Chondrocyte (in vitro differentiated cells): ENCODE results near the gene GALNTL6. TPM values are rescaled to one million over a fixed set of nuclear protein-coding genes. Genes with fewer than 3 reads are reported as not detected.

ENCODE experiments used
- DNase-seq: peaks from one replicate; pipeline ENCODE4 v3.0.0; 2021; ENCODE audit warnings: mixed read lengths, low spot score
- H3K27ac Mint-ChIP-seq: one replicate; pipeline ENCODE4 v1.8.0; 2021; ENCODE audit warnings: mild to moderate bottlenecking, moderate library complexity, mixed read lengths; ENCODE audit not compliant: unreplicated experiment
- H3K27me3 Mint-ChIP-seq: 2 replicates; pipeline ENCODE4 v1.8.0; 2021; ENCODE audit warnings: low read depth, mixed read lengths
- H3K36me3 Mint-ChIP-seq: 2 replicates; pipeline ENCODE4 v1.8.0; 2021; ENCODE audit warnings: low read depth, mixed read lengths
- H3K4me1 Mint-ChIP-seq: 2 replicates; pipeline ENCODE4 v1.8.0; 2021; ENCODE audit warnings: low read depth, mild to moderate bottlenecking, mixed read lengths
- H3K4me3 Mint-ChIP-seq: one replicate; pipeline ENCODE4 v1.8.0; 2021; ENCODE audit warnings: mild to moderate bottlenecking, moderate library complexity, mixed read lengths; ENCODE audit not compliant: unreplicated experiment
- H3K9me3 Mint-ChIP-seq: 2 replicates; pipeline ENCODE4 v1.8.0; 2021; ENCODE audit warnings: low read depth, mixed read lengths
- total RNA-seq: library from RNA; stranded (reverse); gene quantifications from 3 replicates; pipeline ENCODE4 v1.2.1, GENCODE V29; 2021
- TF ChIP-seq, protein P1 (sequence below): fragments of 200-600 bp; sonication (generic); IDR thresholded peaks from 2 replicates; pipeline ENCODE4 v1.5.0; 2021; ENCODE audit warnings: antibody characterized with exemption, mild to moderate bottlenecking, moderate library complexity

GALNTL6 gene
- total RNA-seq, 1 donor from 2014 or later = not detected

DNA sequence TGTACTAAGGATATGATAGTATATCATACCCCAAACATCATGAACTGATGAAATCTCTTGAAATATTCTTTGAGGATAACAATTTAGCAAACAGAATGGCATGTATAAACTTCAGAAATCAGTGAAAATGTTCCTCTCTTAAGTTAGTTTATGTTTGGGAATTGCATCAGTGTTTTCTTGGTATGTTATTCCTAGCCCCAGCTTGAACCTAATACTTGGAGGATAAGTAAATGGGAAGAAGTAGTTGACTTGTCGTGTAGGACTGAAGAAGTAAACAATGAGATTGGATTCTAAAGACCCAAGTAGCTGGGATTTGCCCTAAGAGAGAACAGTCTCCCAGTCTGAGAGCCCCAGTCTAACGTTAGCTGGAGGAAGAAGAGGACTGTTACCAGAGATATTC, 355.7 kb downstream of the GALNTL6 start:
- Mint-ChIP-seq H3K27ac (no peak overlapping the region), H3K27me3 (peaks cover under 1% of the 10 kb centered on the region), H3K4me1 (peaks cover 8% of the 10 kb centered on the region), H3K36me3 (no peaks in the 10 kb centered on the region), H3K9me3 (peaks cover 2% of the 10 kb centered on the region), H3K4me3 (no peak overlapping the region)
- no peak for DNase-seq
- TF ChIP-seq, protein P1, sequence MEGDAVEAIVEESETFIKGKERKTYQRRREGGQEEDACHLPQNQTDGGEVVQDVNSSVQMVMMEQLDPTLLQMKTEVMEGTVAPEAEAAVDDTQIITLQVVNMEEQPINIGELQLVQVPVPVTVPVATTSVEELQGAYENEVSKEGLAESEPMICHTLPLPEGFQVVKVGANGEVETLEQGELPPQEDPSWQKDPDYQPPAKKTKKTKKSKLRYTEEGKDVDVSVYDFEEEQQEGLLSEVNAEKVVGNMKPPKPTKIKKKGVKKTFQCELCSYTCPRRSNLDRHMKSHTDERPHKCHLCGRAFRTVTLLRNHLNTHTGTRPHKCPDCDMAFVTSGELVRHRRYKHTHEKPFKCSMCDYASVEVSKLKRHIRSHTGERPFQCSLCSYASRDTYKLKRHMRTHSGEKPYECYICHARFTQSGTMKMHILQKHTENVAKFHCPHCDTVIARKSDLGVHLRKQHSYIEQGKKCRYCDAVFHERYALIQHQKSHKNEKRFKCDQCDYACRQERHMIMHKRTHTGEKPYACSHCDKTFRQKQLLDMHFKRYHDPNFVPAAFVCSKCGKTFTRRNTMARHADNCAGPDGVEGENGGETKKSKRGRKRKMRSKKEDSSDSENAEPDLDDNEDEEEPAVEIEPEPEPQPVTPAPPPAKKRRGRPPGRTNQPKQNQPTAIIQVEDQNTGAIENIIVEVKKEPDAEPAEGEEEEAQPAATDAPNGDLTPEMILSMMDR = no peak

DNA sequence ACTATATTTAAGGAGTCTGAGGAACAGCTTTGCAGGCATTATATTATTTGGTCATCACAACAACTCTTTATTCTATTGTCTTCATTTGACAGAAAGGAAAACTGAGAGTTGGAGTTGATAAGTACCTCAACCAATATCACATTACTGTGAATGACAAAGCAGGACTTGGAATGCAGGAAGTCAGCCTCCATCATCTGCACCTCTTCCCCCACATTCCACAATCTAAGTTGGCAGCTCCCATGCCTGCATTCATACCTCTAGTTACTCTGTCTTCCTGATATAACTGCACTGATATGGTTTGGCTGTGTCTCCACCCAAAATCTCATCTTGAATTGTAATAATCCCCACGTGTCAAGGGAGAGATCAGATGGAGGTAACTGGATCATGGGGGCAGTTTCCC, 356.7 kb downstream of the GALNTL6 start:
- no peak for DNase-seq
- Mint-ChIP-seq H3K27me3 (no peaks in the 10 kb centered on the region), H3K27ac (no peak overlapping the region), H3K9me3 (peaks cover 2% of the 10 kb centered on the region), H3K4me3 (no peak overlapping the region), H3K36me3 (no peaks in the 10 kb centered on the region), H3K4me1 (peaks cover 8% of the 10 kb centered on the region)
- TF ChIP-seq, protein P1 = no peak

DNA sequence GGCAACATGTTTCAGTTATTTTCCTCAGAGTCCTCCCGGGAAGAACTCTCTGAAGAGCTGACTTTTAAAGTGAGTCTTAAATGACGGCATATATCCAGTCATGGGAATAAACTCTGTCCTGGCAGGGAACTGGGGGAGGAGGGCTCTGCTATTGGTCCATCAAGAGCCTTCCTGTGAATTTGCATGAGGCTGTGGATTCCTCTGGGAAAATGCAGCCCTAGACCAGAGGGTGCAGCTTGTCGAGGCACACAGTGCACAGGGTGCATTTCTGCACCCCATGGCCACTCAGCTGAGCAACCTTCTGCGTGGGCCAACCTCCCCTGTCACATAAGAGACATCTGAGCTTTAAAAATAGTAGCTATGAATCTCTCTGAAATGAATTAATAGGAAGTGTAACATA, 360.0 kb downstream of the GALNTL6 start:
- Mint-ChIP-seq H3K4me3 (no peak overlapping the region), H3K27ac (no peak overlapping the region), H3K4me1 (peaks cover 8% of the 10 kb centered on the region), H3K9me3 (peaks cover 2% of the 10 kb centered on the region), H3K36me3 (no peaks in the 10 kb centered on the region), H3K27me3 (no peaks in the 10 kb centered on the region)
- no peak for DNase-seq
- TF ChIP-seq, protein P1 = no peak

DNA sequence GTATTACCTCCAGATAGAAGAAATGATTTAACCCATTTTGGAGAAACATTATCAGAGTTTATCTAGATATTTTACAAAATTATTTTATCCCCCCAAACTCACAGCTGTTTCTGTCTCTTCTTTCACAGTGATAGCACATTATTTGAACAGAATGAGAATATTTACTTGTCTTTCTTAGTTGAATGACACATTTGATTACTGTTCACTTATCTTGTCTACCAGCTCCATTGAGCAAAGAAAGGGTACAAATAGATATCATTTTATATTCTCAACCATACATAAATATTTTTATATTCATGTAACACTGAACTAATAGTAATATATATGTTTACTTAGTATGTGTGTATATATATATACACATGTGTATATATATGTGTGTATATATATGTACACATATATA, 364.2 kb downstream of the GALNTL6 start:
- TF ChIP-seq, protein P1 = no peak
- no peaks in the 10 kb centered on the region for H3K27me3 Mint-ChIP-seq
- no peak overlapping the region for H3K4me3 Mint-ChIP-seq
- H3K9me3 Mint-ChIP-seq = peaks cover 11% of the 10 kb centered on the region
- no peaks in the 10 kb centered on the region for H3K36me3 Mint-ChIP-seq
- no peak overlapping the region for H3K27ac Mint-ChIP-seq
- no peak for DNase-seq
- H3K4me1 Mint-ChIP-seq = no peaks in the 10 kb centered on the region

DNA sequence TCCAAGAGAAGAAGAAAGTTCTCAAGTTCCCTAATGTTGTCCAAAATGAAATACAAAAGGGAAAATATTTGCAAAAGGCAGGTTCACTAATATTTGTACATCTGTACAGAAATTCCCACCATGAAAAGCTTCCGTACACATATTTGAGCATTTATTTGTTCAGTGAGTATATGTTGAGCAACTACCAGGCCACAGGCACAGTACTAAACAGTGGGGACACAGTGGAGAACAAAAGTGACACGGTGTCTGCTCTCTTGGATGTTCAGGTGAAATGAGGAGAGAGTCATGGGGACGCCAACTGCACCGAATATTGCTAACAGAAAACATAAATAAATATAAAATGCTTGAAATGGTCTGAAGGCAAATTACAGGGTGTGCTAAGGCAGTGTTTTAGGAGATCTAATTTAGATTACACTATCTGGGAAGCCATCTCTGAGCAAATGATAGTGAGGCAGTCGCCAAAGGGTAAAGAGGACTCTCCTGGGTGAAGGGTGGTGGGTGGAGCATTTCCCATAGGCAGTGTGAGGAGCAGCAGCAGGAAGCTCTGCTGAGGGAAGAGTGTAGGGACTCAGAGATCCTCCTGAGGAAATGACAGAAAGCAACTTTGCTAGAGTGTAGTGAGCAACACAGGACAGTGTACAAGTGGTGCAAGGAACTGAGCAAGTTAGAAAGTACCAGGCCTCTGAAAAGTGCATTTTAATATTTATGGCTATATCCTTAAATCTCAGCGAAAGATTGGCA, 375.2 kb downstream of the GALNTL6 start:
- Mint-ChIP-seq H3K4me3 (no peak overlapping the region), H3K9me3 (no peaks in the 10 kb centered on the region), H3K27me3 (peaks cover 7% of the 10 kb centered on the region), H3K4me1 (no peaks in the 10 kb centered on the region), H3K36me3 (no peaks in the 10 kb centered on the region), H3K27ac (no peak overlapping the region)
- TF ChIP-seq, protein P1 = no peak
- DNase-seq = no peak
